ENCODE results near the gene ZNF784. TPM values are rescaled to one million over a fixed set of nuclear protein-coding genes. Genes with fewer than 3 reads are reported as not detected.

ZNF784 gene
- total and polyA plus RNA-seq, 7 donors, result 4.9 to 22.2 (median 10.4) TPM

DNA sequence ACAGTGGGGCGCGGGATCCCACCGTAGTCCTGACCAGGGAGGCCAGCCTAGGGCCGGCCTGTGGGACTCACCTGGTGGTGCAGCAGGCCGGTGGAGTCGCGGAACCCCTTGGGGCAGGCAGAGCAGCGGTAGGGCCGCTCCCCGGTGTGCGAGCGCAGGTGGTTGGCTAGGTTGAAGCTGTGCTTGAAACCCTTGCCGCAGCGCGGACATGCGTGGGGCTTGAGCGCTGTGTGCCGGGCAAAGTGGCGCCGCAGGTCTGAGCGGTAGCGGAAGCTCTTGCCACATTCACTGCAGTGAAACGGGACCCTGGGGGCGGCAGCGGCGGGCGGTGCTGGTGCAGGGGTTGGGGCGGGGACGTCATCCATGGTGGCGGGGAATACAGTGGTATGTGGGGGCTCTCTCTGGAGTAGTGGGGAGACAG lies 26.9 kb downstream of the ZNF784 start:
- ATAC-seq (no peak), DNase-seq (peak in 1 of 2 donors; percentile 64)
- TF ChIP-seq, protein P1, sequence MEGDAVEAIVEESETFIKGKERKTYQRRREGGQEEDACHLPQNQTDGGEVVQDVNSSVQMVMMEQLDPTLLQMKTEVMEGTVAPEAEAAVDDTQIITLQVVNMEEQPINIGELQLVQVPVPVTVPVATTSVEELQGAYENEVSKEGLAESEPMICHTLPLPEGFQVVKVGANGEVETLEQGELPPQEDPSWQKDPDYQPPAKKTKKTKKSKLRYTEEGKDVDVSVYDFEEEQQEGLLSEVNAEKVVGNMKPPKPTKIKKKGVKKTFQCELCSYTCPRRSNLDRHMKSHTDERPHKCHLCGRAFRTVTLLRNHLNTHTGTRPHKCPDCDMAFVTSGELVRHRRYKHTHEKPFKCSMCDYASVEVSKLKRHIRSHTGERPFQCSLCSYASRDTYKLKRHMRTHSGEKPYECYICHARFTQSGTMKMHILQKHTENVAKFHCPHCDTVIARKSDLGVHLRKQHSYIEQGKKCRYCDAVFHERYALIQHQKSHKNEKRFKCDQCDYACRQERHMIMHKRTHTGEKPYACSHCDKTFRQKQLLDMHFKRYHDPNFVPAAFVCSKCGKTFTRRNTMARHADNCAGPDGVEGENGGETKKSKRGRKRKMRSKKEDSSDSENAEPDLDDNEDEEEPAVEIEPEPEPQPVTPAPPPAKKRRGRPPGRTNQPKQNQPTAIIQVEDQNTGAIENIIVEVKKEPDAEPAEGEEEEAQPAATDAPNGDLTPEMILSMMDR (IDR thresholded peaks at IDR 0.05), result no peak
- Histone ChIP-seq H3K27ac (no peak overlapping the region), H3K27me3 (ENCODE audit: insufficient read depth in 3 of 3, low read length in 2 of 3) (no peaks in the 10 kb centered on the region), H3K4me3 (no peak overlapping the region), H3K36me3 (ENCODE audit: insufficient read depth in 1 of 2, low read depth in 1 of 2) (peaks cover 0 to 43% of the 10 kb centered on the region in 2 donors), H3K9me3 (no peaks in the 10 kb centered on the region), H3K4me1 (peaks cover 20% of the 10 kb centered on the region)
- WGBS, 3 donors, result 93 to 95% (median 94%) methylated on average over 18 to 30 of the region's 30 CpGs
- intact Hi-C loops (cut with DNase I), result loop anchor here in 1 of 2 donors (5.0 kb wide), 1 partner anchor 50 kb away; the partner anchor contains the start of gene SBK3

DNA sequence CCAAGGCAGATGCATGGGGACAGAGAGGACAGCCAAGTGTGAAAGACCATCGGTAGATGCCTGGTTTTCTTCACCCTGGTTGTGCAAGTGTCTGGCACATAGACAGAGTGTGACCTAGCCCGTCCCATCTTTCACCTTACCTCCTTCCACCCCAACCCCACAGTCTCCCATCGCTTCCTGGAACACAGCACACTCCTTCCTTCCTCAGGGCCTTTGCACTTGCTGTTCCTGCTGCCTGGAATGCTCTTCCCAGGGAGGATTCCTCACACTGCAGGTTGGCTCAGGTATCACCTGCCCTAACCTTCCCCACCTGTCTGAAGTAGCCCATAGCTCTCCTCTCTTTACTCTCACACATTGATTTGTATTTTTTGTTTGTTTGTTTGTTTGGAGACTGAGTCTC lies 28.1 kb downstream of the ZNF784 start:
- H3K9me3 ChIP-seq, result no peaks in the 10 kb centered on the region
- 74 to 82% (median 77%) methylated on average over 3 of the region's 3 CpGs for WGBS, 3 donors
- H3K4me1 ChIP-seq, result peaks cover 20% of the 10 kb centered on the region
- intact Hi-C loops (cut with DNase I), result loop anchor here in 1 of 2 donors (5.0 kb wide), 1 partner anchor 49 kb away; the partner anchor contains the start of gene SBK3
- DNase-seq (no peak), ATAC-seq (no peak)
- peak overlapping the region; percentile 47 for H3K27ac ChIP-seq
- H3K4me3 ChIP-seq, result no peak overlapping the region
- H3K36me3 ChIP-seq (ENCODE audit: insufficient read depth in 1 of 2, low read depth in 1 of 2), result peaks cover 0 to 49% of the 10 kb centered on the region in 2 donors
- TF ChIP-seq, protein P1 (IDR thresholded peaks at IDR 0.05), result no peak
- H3K27me3 ChIP-seq (ENCODE audit: insufficient read depth in 3 of 3, low read length in 2 of 3), result no peaks in the 10 kb centered on the region

DNA sequence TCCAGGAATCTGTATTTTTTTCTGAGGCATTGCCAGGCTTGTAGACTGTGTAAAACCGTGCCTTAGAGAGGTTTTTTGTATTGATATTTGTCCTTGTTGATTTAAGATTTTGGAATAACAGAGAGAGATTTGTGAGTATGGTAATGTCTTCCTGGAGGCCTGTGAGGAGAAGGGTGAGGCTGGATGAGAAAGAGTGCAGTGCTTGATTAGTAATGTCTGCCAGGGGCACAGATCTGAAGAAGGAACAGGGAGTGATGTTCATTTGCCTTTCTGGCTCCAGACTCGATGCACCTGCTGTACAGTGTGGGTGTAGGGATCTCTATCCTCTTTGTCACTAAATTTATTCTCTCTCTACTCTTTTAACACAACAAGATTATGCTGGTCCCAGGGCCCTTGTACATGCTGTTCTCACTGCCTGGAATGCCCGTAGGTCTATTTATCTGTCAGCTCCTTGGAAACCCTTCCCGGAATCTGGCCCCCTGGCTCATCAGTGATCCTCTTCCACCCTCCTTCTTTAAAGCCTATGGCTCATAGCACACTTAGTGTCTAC lies 29.3 kb downstream of the ZNF784 start:
- DNase-seq (peak in 1 of 2 donors; percentile 76), ATAC-seq (peak in 3 of 4 donors; percentile 45 to 53 (median 51))
- H3K36me3 ChIP-seq (ENCODE audit: insufficient read depth in 1 of 2, low read depth in 1 of 2), result peaks cover 0 to 49% of the 10 kb centered on the region in 2 donors
- no peak overlapping the region for H3K4me3 ChIP-seq
- WGBS, 3 donors, result 37 to 67% (median 46%) methylated on average over 4 of the region's 4 CpGs
- TF ChIP-seq, protein P1 (IDR thresholded peaks at IDR 0.05), result no peak
- intact Hi-C loops (cut with DNase I), result loop anchor here in 1 of 2 donors (5.0 kb wide), 1 partner anchor 48 kb away; the partner anchor contains the start of gene SBK3
- H3K27me3 ChIP-seq (ENCODE audit: insufficient read depth in 3 of 3, low read length in 2 of 3), result no peaks in the 10 kb centered on the region
- H3K9me3 ChIP-seq, result no peaks in the 10 kb centered on the region
- H3K4me1 ChIP-seq, result peaks cover 14% of the 10 kb centered on the region
- H3K27ac ChIP-seq, result peak overlapping the region; percentile 47

DNA sequence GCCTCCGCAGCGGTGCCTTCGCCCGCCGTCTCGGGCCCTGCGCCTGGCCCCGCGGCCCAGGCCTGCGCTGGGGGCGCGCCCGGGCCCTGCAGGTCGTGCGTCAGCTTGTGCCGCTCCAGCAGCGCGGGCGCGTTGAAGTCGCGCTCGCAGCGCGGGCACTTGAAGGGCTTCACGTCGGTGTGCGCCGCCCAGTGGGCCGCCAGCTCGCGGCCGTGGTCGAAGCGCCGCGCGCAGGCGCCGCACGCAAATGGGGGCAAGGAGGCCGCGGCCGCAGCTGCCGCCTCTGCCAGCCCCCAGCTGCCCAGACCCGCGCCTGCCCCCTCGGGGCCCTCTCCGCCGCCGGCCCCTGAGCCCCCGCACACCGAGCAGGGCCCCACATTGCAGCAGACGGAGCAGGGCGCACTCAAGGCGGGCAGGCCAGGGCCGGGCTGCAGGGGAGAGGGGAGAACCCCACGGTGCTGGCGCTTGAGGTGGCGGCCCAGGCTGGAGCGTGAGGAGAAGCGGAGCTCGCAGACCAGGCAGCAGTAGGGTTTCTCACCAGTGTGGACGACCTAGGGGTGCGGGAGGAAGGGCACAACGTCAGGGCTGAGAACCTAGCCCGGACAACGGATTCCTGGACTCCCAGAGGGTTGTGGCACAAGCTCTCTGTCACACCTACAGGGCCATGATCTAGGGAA lies 31.1 kb downstream of the ZNF784 start:
- Histone ChIP-seq H3K4me1 (peaks cover 14% of the 10 kb centered on the region), H3K36me3 (ENCODE audit: insufficient read depth in 1 of 2, low read depth in 1 of 2) (peaks cover 0 to 49% of the 10 kb centered on the region in 2 donors), H3K27ac (no peak overlapping the region), H3K27me3 (ENCODE audit: insufficient read depth in 3 of 3, low read length in 2 of 3) (no peaks in the 10 kb centered on the region), H3K9me3 (no peaks in the 10 kb centered on the region), H3K4me3 (no peak overlapping the region)
- intact Hi-C loops (cut with DNase I), result no loop called here
- 81 to 85% (median 81%) methylated on average over 53 to 68 of the region's 68 CpGs for WGBS, 3 donors
- TF ChIP-seq, protein P1 (IDR thresholded peaks at IDR 0.05), result no peak
- ATAC-seq (no peak), DNase-seq (peak in 1 of 2 donors; percentile 42)

All from psoas muscle (tissue), 8 donors.